ENCODE data around the gene ZKSCAN3. TPM values are rescaled to one million over a fixed set of nuclear protein-coding genes. Genes with fewer than 3 reads are reported as not detected.
"Not testable (repeated sequence)": the region's sequence is repeated elsewhere in the genome, so short reads cannot be mapped to it uniquely, and the experiment has no call there.

ZKSCAN3 gene
- total RNA-seq, 2 donors from 2014 or later: 4.0 to 4.5 TPM

DNA sequence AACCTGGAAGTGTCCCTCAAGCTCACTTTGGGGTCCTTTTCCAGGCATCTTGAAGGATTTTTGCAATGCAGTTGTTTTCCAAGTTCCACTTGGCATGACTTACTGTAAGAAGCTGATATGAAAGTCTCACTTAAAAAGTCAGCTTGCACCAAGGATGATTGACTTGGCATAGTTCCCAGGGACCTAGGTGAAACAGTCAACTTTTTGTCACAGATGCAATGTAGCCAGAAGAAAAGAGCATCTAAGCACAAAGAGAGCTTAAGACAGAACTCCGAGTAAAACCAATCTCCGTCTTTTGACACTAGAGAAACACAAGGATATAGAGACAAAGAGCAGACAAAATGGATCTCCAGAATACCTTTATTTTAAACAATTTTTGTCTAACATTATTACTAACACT is 52.5 kb downstream of the ZKSCAN3 start:
- no peak for DNase-seq (ENCODE audit: low spot score)
- intact Hi-C loops (cut with DNase I): no loop called here

DNA sequence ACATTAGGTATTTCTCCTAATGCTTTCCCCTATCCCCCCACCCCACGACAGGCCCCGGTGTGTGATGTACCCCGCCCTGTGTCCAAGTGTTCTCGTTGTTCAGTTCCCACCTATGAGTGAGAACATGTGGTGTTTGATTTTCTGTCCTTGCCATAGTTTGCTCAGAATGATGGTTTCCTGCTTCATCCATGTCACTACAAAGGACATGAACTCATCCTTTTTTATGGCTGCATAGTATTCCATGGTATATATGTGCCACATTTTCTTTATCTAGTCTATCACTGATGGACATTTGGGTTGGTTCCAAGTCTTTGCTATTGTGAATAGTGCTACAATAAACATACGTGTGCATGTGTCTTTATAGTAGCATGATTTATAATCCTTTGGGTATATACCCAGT is 54.2 kb downstream of the ZKSCAN3 start:
- not testable (repeated sequence) for DNase-seq (ENCODE audit: low spot score)
- intact Hi-C loops (cut with DNase I): loop anchor here in 1 of 2 donors (2.0 kb wide), 1 partner anchor 41 kb away; no protein-coding TSS in a partner anchor

DNA sequence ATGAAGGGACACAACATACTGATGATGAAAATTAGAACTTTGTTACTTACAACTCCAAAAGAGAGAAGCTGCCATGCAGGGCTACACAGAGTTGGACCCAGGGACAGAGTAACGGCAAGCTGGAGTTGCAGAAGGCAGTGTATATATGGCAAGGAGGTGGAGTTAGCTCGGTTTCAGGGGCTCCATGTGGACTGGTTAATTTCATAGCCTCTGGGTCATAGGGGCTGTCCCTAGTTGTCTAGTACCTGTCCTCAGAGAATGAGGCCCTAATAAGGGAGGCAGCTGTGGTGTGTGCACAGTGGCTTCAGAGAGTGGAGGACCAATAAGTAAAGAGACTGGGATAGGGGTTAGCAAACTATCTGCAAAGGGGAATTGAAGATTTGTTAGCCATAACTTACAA is 57.7 kb downstream of the ZKSCAN3 start:
- intact Hi-C loops (cut with DNase I): no loop called here

DNA sequence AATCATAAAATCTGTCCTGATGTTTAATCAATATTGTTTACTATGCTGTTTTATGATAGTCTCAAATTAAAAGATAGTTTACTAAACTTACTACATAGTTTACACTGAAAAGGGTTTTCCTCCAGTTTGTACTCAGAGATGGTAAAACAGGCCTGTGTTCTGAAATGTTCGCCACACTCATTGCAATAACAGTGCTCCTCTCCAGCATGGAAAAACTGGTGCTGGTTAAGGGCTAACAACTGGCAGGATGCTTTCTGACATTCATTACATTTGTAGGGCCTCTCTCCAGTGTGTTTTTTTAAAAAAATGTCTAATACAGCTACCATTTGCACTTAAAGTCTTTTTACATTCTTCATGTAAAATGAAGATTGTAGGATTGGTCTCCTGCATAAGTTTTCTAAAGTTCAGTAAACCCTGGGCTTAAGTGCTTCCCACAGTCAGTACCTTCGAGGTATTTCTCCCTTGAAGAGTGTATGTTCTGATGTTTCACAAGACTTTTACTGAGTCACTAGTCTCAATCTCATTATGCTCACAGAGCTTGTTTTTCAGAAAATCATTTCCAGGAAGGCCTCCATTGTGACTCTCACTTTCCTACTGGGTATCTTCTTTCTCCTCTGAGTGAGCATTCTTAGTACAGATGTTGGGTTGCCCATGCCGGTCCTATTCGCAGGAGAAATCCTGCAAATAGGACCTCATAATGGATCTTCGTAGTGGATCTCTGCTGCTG is 58.5 kb downstream of the ZKSCAN3 start:
- no peak for DNase-seq (ENCODE audit: low spot score)
- intact Hi-C loops (cut with DNase I): no loop called here

More for the DNA sequence above, 57.7 kb downstream of the ZKSCAN3 start:
- no peak for DNase-seq (ENCODE audit: low spot score)

DNA sequence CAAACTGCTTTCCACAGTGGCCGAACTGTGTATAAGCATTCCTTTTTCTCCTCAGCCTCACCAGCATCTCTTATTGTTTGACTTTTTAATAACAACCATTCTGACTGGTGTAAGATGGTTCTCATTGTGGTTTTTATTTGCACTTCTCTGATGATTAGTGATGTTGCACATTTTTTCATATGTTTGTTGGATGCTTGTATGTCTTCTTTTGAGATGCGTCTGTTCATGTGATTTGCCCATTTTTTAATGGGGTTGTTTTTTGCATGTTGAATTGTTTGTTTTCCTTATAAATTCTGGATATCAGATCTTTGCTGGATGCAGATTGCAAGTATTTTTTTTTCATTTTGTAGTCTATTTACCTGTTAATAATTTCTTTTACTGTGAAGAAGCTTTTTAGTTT is 61.0 kb downstream of the ZKSCAN3 start:
- intact Hi-C loops (cut with DNase I): no loop called here
- no peak for DNase-seq (ENCODE audit: low spot score)

DNA sequence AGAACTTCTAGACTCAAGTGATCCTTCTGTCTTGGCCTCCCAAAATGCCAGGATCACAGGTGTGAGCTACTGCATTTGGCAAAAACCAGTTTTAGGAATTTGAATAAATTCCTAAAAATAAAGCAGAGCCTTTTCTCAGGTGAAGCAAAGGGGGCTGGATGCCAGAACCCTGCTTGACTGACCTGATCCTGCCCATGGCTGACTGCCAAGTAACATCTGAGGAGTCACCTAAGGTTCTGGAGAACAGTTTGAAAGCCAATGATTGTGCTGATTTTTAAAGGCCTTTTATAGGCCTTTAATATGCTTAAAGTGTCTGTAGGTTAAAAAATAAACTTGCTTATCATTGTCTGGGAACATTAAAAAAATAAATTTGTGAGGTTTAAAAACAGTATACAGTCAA is 63.9 kb downstream of the ZKSCAN3 start:
- intact Hi-C loops (cut with DNase I): no loop called here

More for the DNA sequence above, 63.9 kb downstream of the ZKSCAN3 start:
- no peak for DNase-seq (ENCODE audit: low spot score)

Other genes starting within 250 kb of the ZKSCAN3 start
- gene ZSCAN16, start 225.3 kb upstream of the ZKSCAN3 start, total RNA-seq: 1 to 10 TPM; 4.8 to 5.3 TPM
- 10 to 100 TPM; 16.9 to 18.6 TPM for gene ZKSCAN8, start 208.1 kb upstream of the ZKSCAN3 start, total RNA-seq
- gene ZSCAN9, start 124.7 kb upstream of the ZKSCAN3 start, total RNA-seq: 10 to 100 TPM in 1 of 2 donors, 1 to 10 TPM in 1; 9.2 to 10.4 TPM
- gene ZKSCAN4, start 97.7 kb upstream of the ZKSCAN3 start, total RNA-seq: 1 to 10 TPM; 3.1 to 5.6 TPM
- 1 to 10 TPM; 2.7 to 2.8 TPM for gene NKAPL, start 90.7 kb upstream of the ZKSCAN3 start, total RNA-seq
- 10 to 100 TPM; 15.8 to 18.8 TPM for gene ZSCAN26, start 82.8 kb upstream of the ZKSCAN3 start, total RNA-seq
- 1 to 10 TPM; 6.0 to 6.4 TPM for gene PGBD1, start 68.4 kb upstream of the ZKSCAN3 start, total RNA-seq
- 10 to 100 TPM; 13.1 to 14.6 TPM for gene ZSCAN31, start 13.8 kb upstream of the ZKSCAN3 start, total RNA-seq
- 1 to 10 TPM; 4.2 to 5.0 TPM for gene ZSCAN12, start 49.8 kb downstream of the ZKSCAN3 start, total RNA-seq
- 1 to 10 TPM; 2.0 to 2.8 TPM for gene ZSCAN23, start 93.5 kb downstream of the ZKSCAN3 start, total RNA-seq
- not detected for gene GPX6, start 165.8 kb downstream of the ZKSCAN3 start, total RNA-seq
- not detected for gene GPX5, start 175.9 kb downstream of the ZKSCAN3 start, total RNA-seq